H1 (cell line): Measurements from ENCODE around the gene SYNJ2. TPM values are rescaled to one million over a fixed set of nuclear protein-coding genes. Genes with fewer than 3 reads are reported as not detected.

ENCODE experiments used
- CTCF ChIA-PET: fragments of 300-600 bp; sonication (Branson Sonifier 250); formaldehyde crosslinking; loops from one replicate; lab custom pipeline; 2021; ENCODE audit not compliant: partially characterized antibody; lab: Charles Lee
- POLR2A ChIA-PET: fragments of 300-600 bp; sonication (Branson Sonifier 250); formaldehyde crosslinking; loops from one replicate; lab custom pipeline; 2021; ENCODE audit warnings: inconsistent platforms; ENCODE audit not compliant: partially characterized antibody; lab: Charles Lee
- DNase-seq, 2 experiments: peaks; one replicate each; pipeline versions ENCODE4 v3.0.0 to v3.0.0-alpha.2; 2010 to 2022; ENCODE audit warnings: low spot score in 2 of 2, low read depth in 1 of 2, mixed read lengths in 1 of 2
- FAIRE-seq: peaks from 2 replicates; lab custom pipeline; 2011; peaks lifted over from hg19 to GRCh38; lab: Jason Lieb, UNC
- H2AFZ ChIP-seq: 2 replicates; pipeline ENCODE4 v1.8.1; 2012; ENCODE audit warnings: low read length, inconsistent platforms
- H2AK5ac ChIP-seq: 2 replicates; pipeline ENCODE4 v1.6.1; 2013; ENCODE audit warnings: low read depth, low read length
- H2BK120ac ChIP-seq: replicated peaks from 2 replicates; pipeline ENCODE3; 2013; ENCODE audit warnings: low read depth, low read length, inconsistent platforms
- H2BK12ac ChIP-seq: 2 replicates; pipeline ENCODE4 v1.6.1; 2013; ENCODE audit warnings: low read depth, low read length
- H2BK15ac ChIP-seq: 2 replicates; pipeline ENCODE4 v1.6.1; 2013; ENCODE audit warnings: low read length
- H2BK20ac ChIP-seq: 2 replicates; pipeline ENCODE4 v1.6.1; 2013; ENCODE audit warnings: low read length
- H2BK5ac ChIP-seq: 2 replicates; pipeline ENCODE4 v1.6.1; 2013; ENCODE audit warnings: low read depth, low read length
- H3K14ac ChIP-seq: 2 replicates; pipeline ENCODE4 v1.6.1; 2013; ENCODE audit warnings: inconsistent platforms; ENCODE audit not compliant: insufficient read length
- H3K18ac ChIP-seq: 2 replicates; pipeline ENCODE4 v1.6.1; 2013; ENCODE audit warnings: low read length; ENCODE audit errors: extremely low read depth
- H3K23ac ChIP-seq: 2 replicates; pipeline ENCODE4 v1.6.1; 2013; ENCODE audit warnings: inconsistent platforms; ENCODE audit not compliant: insufficient read length
- H3K23me2 ChIP-seq: 2 replicates; pipeline ENCODE4 v1.6.1; 2013; ENCODE audit warnings: low read depth, low read length
- H3K27ac ChIP-seq: 2 replicates; pipeline ENCODE4 v1.6.1; 2011; ENCODE audit warnings: low read depth, low read length, inconsistent platforms
- H3K27me3 ChIP-seq, 4 experiments: replicated peaks in 1 of 4; 1 replicate in 1 of 4; 2 replicates in 3 of 4; pipeline versions ENCODE4 v1.6.1 to v1.8.1; 2011 to 2013; ENCODE audit warnings: low read length in 3 of 4, mild to moderate bottlenecking in 3 of 4, inconsistent platforms in 2 of 4, mixed read lengths in 2 of 4, moderate library complexity in 1 of 4; ENCODE audit not compliant: control insufficient read depth in 3 of 4, insufficient read depth in 3 of 4; ENCODE audit errors: extremely low read depth in 1 of 4
- H3K36me3 ChIP-seq, 4 experiments: 2 replicates each; pipeline versions ENCODE4 v1.6.1 to v1.8.1; 2011 to 2013; ENCODE audit warnings: mild to moderate bottlenecking in 4 of 4, low read length in 3 of 4, moderate library complexity in 2 of 4, control low read depth in 1 of 4, inconsistent platforms in 1 of 4; ENCODE audit not compliant: insufficient read depth in 4 of 4, control insufficient read depth in 2 of 4
- H3K4ac ChIP-seq: replicated peaks from 2 replicates; pipeline ENCODE3; 2013; ENCODE audit warnings: low read length, low read depth, mixed read lengths, inconsistent platforms; ENCODE audit not compliant: insufficient read length
- H3K4me1 ChIP-seq, 4 experiments: replicated peaks in 1 of 4; 1 replicate in 1 of 4; 2 replicates in 3 of 4; pipeline versions ENCODE4 v1.6.1 to v1.8.1; 2011 to 2013; ENCODE audit warnings: low read length in 3 of 4, inconsistent platforms in 2 of 4, mixed read lengths in 1 of 4; ENCODE audit not compliant: insufficient read depth in 4 of 4, control insufficient read depth in 3 of 4
- H3K4me2 ChIP-seq, 2 experiments: 2 replicates each; pipeline versions ENCODE4 v1.6.1 to v1.8.1; 2011 to 2013; ENCODE audit warnings: low read depth in 2 of 2, low read length in 2 of 2, control low read depth in 1 of 2, inconsistent platforms in 1 of 2, mild to moderate bottlenecking in 1 of 2; ENCODE audit not compliant: insufficient read depth in 1 of 2
- H3K4me3 ChIP-seq, 4 experiments: fragments of 200-600, 300-600 bp in 1 of 4; sonication (generic), shearing (Covaris generic), sonication (Bioruptor Twin) in 1 of 4; 2 replicates each; pipeline versions ENCODE4 v1.5.1 to v1.8.1; 2011 to 2016; ENCODE audit warnings: low read length in 4 of 4, low read depth in 3 of 4, control low read depth in 2 of 4, inconsistent platforms in 2 of 4, mild to moderate bottlenecking in 2 of 4, mixed read lengths in 1 of 4, moderate library complexity in 1 of 4; ENCODE audit not compliant: insufficient read depth in 2 of 4; ENCODE audit errors: extremely low read depth in 1 of 4
- H3K56ac ChIP-seq: replicated peaks from 2 replicates; pipeline ENCODE3; 2013; ENCODE audit warnings: low read depth, mild to moderate bottlenecking, mixed read lengths, low read length, inconsistent platforms; ENCODE audit not compliant: insufficient read length
- H3K79me1 ChIP-seq: 2 replicates; pipeline ENCODE4 v1.6.1; 2013; ENCODE audit warnings: low read depth, low read length, control low read depth
- H3K79me2 ChIP-seq, 2 experiments: 2 replicates each; pipeline versions ENCODE4 v1.6.1 to v1.8.1; 2012 to 2013; ENCODE audit warnings: low read length in 2 of 2, mild to moderate bottlenecking in 2 of 2, inconsistent platforms in 1 of 2; ENCODE audit not compliant: insufficient read depth in 2 of 2, control insufficient read depth in 1 of 2
- H3K9ac ChIP-seq, 4 experiments: replicated peaks in 1 of 4; 1 replicate in 1 of 4; 2 replicates in 3 of 4; pipeline versions ENCODE4 v1.6.1 to v1.8.1; 2011 to 2013; ENCODE audit warnings: low read depth in 3 of 4, low read length in 3 of 4, control low read depth in 2 of 4, mild to moderate bottlenecking in 2 of 4, moderate library complexity in 2 of 4, inconsistent platforms in 1 of 4; ENCODE audit errors: extremely low read depth in 1 of 4
- H3K9me3 ChIP-seq, 2 experiments: 2 replicates each; pipeline versions ENCODE4 v1.6.1 to v1.8.1; 2012 to 2013; ENCODE audit warnings: mild to moderate bottlenecking in 2 of 2, moderate library complexity in 2 of 2, control low read depth in 1 of 2, inconsistent platforms in 1 of 2, low read depth in 1 of 2, low read length in 1 of 2, mixed read lengths in 1 of 2; ENCODE audit not compliant: insufficient read depth in 2 of 2
- H4K20me1 ChIP-seq, 2 experiments: replicated peaks in 1 of 2; 2 replicates each; pipeline versions ENCODE3 to v1.8.1; 2011 to 2013; ENCODE audit warnings: inconsistent platforms in 2 of 2, low read length in 2 of 2, mild to moderate bottlenecking in 1 of 2; ENCODE audit not compliant: insufficient read depth in 2 of 2, control insufficient read depth in 1 of 2
- H4K5ac ChIP-seq: 2 replicates; pipeline ENCODE4 v1.6.1; 2013; ENCODE audit warnings: low read length, low read depth, mixed read lengths, inconsistent platforms; ENCODE audit not compliant: insufficient read length
- H4K8ac ChIP-seq: 2 replicates; pipeline ENCODE4 v1.8.0; 2013; ENCODE audit warnings: mild to moderate bottlenecking, moderate library complexity, low read length, inconsistent platforms; ENCODE audit not compliant: insufficient read depth; ENCODE audit errors: extremely low read depth
- H4K91ac ChIP-seq: replicated peaks from 2 replicates; pipeline ENCODE3; 2013; ENCODE audit warnings: low read length, mixed read lengths, inconsistent platforms; ENCODE audit not compliant: insufficient read length
- ASH2L ChIP-seq: fragments of 200-600, 300-600 bp; sonication (generic); IDR thresholded peaks from one replicate; pipeline ENCODE4 v1.7.1; 2017; ENCODE audit warnings: low read length
- CTCF ChIP-seq, 3 experiments: IDR thresholded peaks; 1 replicate in 2 of 3; 2 replicates in 1 of 3; pipeline versions ENCODE4 v1.5.1 to v1.6.1; 2011; ENCODE audit warnings: low read length in 3 of 3, mild to moderate bottlenecking in 3 of 3, inconsistent platforms in 2 of 3, low read depth in 1 of 3, moderate library complexity in 1 of 3; ENCODE audit not compliant: insufficient read depth in 1 of 3; ENCODE audit errors: control extremely low read depth in 1 of 3
- KDM5A ChIP-seq: fragments of 200-600 bp; IDR thresholded peaks from 2 replicates; pipeline ENCODE4 v1.7.1; 2012; ENCODE audit warnings: mild to moderate bottlenecking, low read length, inconsistent platforms, mixed read lengths
- POU5F1 ChIP-seq: IDR thresholded peaks from 2 replicates; pipeline ENCODE4 v1.6.1; 2011; ENCODE audit warnings: low read depth, mild to moderate bottlenecking, low read length, moderate library complexity
- RNF2 ChIP-seq: fragments of 200-900, 300-1000 bp; sonication (generic); IDR thresholded peaks from 2 replicates; pipeline ENCODE4 v1.7.1; 2016; ENCODE audit warnings: borderline replicate concordance, low read depth, mild to moderate bottlenecking, antibody characterized with exemption, low read length; ENCODE audit not compliant: poor library complexity, severe bottlenecking; ENCODE audit errors: missing control alignments
- SAP30 ChIP-seq: fragments of 300-600 bp; sonication (generic); IDR thresholded peaks from 2 replicates; pipeline ENCODE4 v1.7.1; 2012; ENCODE audit warnings: low read length, moderate library complexity, mild to moderate bottlenecking, inconsistent platforms; ENCODE audit not compliant: insufficient read depth, insufficient replicate concordance
- SIRT6 ChIP-seq: IDR thresholded peaks from one replicate; pipeline ENCODE4 v1.7.1; 2012; ENCODE audit warnings: low read length, inconsistent platforms
- SP2 ChIP-seq: IDR thresholded peaks from 2 replicates; pipeline ENCODE4 v1.6.1; 2012; ENCODE audit warnings: mild to moderate bottlenecking, low read length, inconsistent platforms
- SRF ChIP-seq: IDR thresholded peaks from 2 replicates; pipeline ENCODE4 v1.6.1; 2011; ENCODE audit warnings: mild to moderate bottlenecking, low read depth, low read length, moderate library complexity
- TAF1 ChIP-seq: IDR thresholded peaks from 2 replicates; pipeline ENCODE4 v1.6.1; 2011; ENCODE audit warnings: mild to moderate bottlenecking, low read depth, low read length
- WGBS, 2 experiments: shearing (Covaris generic) in 1 of 2; methylation state at CpG; one replicate each; pipeline versions ENCODE4 v1.1.6 to v1.1.7; 2013 to 2015; ENCODE audit warnings: low lambda C conversion rate in 2 of 2, mixed read lengths in 2 of 2, inconsistent platforms in 1 of 2, low coverage in 1 of 2, missing lambda C conversion rate in 1 of 2; ENCODE audit not compliant: insufficient replicate concordance in 2 of 2, insufficient coverage in 1 of 2, insufficient read length in 1 of 2; ENCODE audit errors: extremely low coverage in 1 of 2, missing lambda C conversion rate in 1 of 2; 5-methylcytosine and 5-hydroxymethylcytosine counted together
- polyA plus RNA-seq, 7 experiments: library from polyadenylated mRNA; depleted of rRNA in 3 of 7; stranded (reverse) in 5 of 7; unstranded in 2 of 7; fragments of >200 nt in 5 of 7; fragments of 200-250 nt in 2 of 7; gene quantifications; 1 replicate in 5 of 7; 2 replicates in 1 of 7; 4 replicates in 1 of 7; pipeline versions ENCODE4 v1.2.1 to v1.2.3, GENCODE V29; 2011 to 2013; ENCODE audit warnings: missing spikeins in 2 of 7, mixed read lengths in 2 of 7
- total RNA-seq: library from RNA; stranded (reverse); fragmentation: NEBNext Ultra II Directional; extraction: Animal tissue kit (Norgen Biotek cat#: 25700); gene quantifications from 2 replicates; pipeline ENCODE4 v1.2.1, GENCODE V29; 2021

The SYNJ2 gene
- total and polyA plus RNA-seq, 2 of the 8 experiments (the other 6 are each of a cell fraction or from before 2014, with no cell fraction given), result 3.7 to 13.9 TPM

DNA sequence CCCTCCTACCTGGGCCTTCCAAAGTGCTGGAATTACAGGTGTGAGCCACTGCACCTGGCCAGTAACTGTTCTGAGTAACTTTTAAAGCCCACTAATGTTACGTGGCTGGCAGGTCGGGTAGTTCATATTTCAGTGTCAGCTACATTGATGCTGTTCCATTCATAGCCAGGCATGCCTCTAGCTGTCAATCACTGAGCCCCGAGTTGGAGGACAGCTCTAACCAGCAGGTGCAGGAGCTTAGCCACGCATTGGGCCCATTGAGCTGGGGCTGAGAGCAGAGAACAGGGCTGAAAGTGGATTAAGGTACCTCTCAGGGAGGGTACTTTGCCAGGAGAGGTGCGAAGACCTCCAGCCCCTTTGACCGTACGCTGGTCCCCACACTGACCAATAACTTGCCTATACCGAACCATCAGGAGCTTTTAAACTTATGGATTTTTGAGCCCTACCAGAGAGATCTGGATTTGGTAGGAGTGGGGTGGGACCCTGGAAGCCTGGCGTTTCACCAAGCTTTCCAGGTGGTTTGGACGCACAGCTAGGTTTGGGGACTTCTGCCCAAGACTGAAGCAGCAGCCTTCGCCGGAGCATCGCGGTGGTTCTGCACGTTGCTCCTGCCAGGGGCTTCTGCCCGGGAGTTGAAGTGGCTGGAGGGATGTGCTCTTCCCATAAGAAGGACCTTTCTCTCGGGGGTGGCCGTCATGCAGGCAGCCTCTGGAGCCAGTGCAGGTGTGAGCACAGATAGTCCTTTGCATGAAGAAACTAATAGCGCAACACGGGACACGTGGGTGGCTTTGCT is 103.8 kb downstream of the SYNJ2 start:
- H3K27me3 ChIP-seq, result no peaks in the 10 kb centered on the region
- H2AFZ ChIP-seq, result no peak overlapping the region
- H3K4ac ChIP-seq, result no peak overlapping the region
- no peak overlapping the region for H3K4me2 ChIP-seq
- 85% methylated on average over 21 of the region's 21 CpGs; no CpG with 5 or more reads in 1 of the 2 experiments for WGBS, 2 experiments
- H3K18ac ChIP-seq, result no peak overlapping the region
- no peak overlapping the region for H2BK5ac ChIP-seq
- no peak overlapping the region for H4K5ac ChIP-seq
- POLR2A ChIA-PET, result no interaction called here
- H3K79me1 ChIP-seq, result no peaks in the 10 kb centered on the region; the same call in 1 of the 2 replicates
- no peak overlapping the region for H4K91ac ChIP-seq
- H3K36me3 ChIP-seq, result no peaks in the 10 kb centered on the region; a peak in 1 of 8 replicates
- H3K4me1 ChIP-seq, result no peaks in the 10 kb centered on the region
- H4K8ac ChIP-seq, result peak overlapping the region; percentile 15; the same call in 1 of the 2 replicates
- H3K79me2 ChIP-seq, result no peaks in the 10 kb centered on the region
- no peak overlapping the region for H3K23ac ChIP-seq
- H3K9ac ChIP-seq, result peak overlapping the region in 1 of 4 experiments; percentile 37; a peak in 1 of 7 replicates
- no peak overlapping the region for H2BK15ac ChIP-seq
- FAIRE-seq (no peak), DNase-seq (no peak)
- no peak overlapping the region for H3K4me3 ChIP-seq
- no peaks in the 10 kb centered on the region for H3K9me3 ChIP-seq
- H2BK20ac ChIP-seq, result no peak overlapping the region
- CTCF ChIA-PET, result interaction anchor here (0.6 to 4.5 kb wide), 7 partner anchors 10 to 835 kb away, joined by 3 to 22 read pairs (median 3); no protein-coding TSS in a partner anchor
- H2AK5ac ChIP-seq, result no peak overlapping the region
- no peak overlapping the region for H2BK12ac ChIP-seq
- H3K23me2 ChIP-seq, result no peaks in the 10 kb centered on the region
- H4K20me1 ChIP-seq, result peaks cover 0 to 2% of the 10 kb centered on the region in 2 experiments
- H2BK120ac ChIP-seq, result no peak overlapping the region
- no peak overlapping the region for H3K14ac ChIP-seq
- H3K27ac ChIP-seq, result no peak overlapping the region
- no peak overlapping the region for H3K56ac ChIP-seq
- TF ChIP-seq KDM5A (no peak), POU5F1 (no peak), ASH2L (no peak), SP2 (no peak), TAF1 (no peak), CTCF (IDR thresholded peaks at IDR 0.05; ENCODE audit: control extremely low read depth in 1 of 3, insufficient read depth in 1 of 3, low read depth in 1 of 3, low read length in 3 of 3) (no peak), SRF (no peak), RNF2 (no peak), SAP30 (no peak), SIRT6 (no peak)
